Placental pericyte (primary cell): ENCODE results near the gene ESRRA. TPM values are rescaled to one million over a fixed set of nuclear protein-coding genes. Genes with fewer than 3 reads are reported as not detected.

Source experiments
- small RNA-seq: library from RNA; depleted of rRNA; stranded (forward); fragments of <200 nt; gene quantifications from one replicate; pipeline ENCODE3, GENCODE V24; 2012; ENCODE audit warnings: low replicate concordance
- total RNA-seq: library from RNA; depleted of rRNA; stranded (reverse); fragments of >200 nt; gene quantifications from 2 replicates; pipeline ENCODE4 v1.2.3, GENCODE V29; 2012

The ESRRA gene
- 23.2 and 36.2 TPM in 2 replicates for total RNA-seq

DNA sequence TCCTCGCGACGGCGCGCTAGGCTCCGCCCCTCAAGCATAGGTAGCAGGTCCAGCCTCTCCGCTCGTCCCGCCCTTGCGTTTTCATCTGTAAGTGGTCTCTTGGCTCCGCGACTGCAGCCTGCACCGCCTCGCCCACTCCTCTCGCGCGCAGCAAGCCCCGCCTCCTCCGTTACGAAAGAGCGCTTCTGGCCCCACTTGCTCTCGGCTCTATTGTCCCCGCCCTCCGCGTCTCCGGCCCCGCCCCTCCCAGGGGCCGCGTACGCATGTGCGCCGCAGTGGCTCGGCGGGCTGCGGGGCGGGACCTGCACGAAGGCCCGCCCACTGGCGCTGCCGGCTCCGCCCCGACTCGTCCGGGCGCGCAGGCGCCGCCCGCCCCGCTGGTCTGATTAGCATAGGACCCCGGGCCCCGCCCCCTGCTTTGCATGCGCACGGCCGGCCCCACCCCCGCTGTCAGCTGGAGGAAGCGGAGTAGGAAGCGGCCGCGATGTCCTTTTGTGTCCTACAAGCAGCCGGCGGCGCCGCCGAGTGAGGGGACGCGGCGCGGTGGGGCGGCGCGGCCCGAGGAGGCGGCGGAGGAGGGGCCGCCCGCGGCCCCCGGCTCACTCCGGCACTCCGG is at the start of gene ESRRA:
Gene ESRRA (plus strand): TSS at position 450 of the 616 bp plus-strand sequence. CDS start 1,656 bp downstream, outside the sequence.

DNA sequence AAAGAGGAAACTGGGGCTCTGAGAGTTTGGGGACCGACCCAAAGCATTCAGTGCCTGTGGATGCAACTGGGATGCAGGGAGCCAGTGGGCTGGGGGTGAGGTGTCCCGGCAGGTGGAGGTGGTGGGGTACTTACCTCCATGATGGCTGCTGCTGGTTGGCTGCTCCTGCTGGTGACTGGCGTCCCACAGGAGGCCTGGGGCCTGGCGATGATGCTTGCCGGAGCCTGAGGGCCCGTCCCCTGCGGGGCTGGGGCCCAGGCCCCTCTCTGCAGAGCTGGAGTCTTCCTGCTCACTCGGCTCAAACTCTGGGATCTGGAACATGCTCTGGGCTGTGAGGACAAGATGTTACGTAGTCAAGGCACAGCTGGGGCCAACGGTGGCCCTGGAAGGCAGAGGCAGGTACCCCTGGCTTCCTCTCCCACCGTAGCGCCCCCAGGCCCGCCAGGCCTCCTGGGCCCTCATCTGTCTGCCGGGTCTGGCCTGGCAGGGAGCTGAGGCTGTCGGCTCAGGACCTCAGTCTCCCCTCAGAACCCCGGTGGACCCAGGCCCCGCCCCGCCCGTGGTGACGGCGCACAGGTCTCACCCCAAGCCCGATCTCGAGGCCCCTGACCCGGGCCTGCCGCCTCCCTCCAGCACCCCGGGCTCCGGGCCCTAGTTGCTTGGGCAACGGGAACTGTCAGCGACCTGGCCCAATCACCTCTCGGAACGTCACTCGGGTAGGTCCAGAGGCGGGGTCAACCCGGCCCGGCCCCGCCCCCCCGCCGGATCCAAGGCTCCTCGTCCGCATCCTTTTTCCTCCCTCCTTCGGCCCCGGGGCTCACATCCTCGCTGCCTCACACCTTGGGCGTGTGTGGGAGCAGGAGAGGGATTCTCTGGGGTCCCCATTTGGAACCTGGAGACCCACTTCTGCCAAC is 21.0 kb upstream of the ESRRA start, which contains the start of gene BAD:
Gene BAD (minus strand): TSS at position 618 of the 914 bp plus-strand sequence. CDS start 297 bp downstream, at position 321.

DNA sequence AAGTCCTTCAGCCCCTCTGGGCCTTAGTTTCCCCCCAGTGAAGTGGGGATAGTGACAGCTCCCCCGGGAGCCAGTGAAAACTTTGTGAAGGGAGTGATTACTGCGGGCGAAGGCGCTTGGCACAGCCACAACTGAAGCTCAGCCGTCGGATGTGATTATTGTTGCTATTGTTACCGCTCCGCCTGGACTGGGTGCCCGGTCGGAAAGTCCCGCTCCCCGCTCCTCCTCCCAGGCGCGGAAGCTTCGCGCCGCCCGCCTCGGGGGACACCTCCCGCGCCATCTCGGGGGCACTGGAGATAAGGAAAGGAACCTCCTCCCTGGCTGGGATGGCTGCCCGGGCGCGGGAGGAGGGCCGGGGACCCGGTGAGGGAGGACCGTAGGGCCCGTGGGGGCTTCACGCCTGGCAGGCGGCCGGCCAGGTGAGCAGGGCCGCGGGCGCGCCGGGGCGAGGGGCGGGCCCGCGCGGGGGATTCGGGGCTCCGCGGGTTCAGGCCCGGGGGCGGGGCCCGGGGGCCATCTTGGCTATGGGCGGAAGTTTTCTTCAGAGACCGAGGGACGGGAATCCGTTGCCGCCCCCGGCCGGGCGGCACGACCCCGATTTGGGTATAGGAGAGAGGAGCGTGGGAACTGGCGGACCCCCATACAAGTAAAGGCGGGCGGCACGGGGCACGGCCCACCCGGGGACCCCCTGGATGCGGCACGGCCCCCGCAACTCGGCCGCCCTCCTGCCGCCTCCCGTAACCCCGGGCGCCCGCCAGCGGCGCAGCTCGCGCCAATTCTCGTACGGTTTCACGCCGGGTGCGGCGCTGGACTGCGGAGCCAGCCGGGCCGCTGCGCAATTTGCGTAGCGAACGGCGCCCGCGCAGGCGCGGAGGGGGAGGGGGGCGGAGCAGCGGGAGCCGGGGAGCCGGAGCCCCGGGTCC is 20.1 kb upstream of the ESRRA start, which contains the start of gene GPR137:
Gene GPR137 (plus strand): TSS at position 887 of the 923 bp plus-strand sequence. CDS start 677 bp downstream, outside the sequence.

DNA sequence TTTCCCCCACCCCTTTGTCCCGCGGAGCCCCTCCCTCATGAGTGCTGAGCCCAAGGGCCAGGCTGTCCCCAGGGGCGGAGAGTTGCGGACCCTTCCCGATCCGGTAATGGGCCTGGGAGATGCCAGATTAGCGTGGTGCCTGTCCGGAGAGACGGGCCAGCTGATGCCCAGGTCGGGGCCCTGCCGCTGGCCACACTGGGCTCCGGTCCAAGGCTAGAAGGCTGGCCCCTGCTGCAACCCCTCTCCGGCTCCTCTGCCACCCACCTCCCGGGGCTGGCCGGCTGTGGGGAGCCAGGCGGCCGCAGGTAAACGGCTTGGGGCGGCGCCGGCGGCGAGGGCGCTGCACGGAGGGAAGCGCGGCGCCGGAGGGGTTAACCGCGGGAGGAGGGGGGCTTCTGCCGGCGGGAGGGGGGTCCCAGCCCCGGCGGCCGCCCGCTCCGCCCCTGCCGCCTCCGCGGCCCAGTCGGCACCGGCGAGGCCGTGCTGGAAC is 14.0 kb upstream of the ESRRA start, which contains the start of gene KCNK4:
Gene KCNK4 (plus strand): TSS at position 41 of the 490 bp plus-strand sequence. CDS start 1,717 bp downstream, outside the sequence.

DNA sequence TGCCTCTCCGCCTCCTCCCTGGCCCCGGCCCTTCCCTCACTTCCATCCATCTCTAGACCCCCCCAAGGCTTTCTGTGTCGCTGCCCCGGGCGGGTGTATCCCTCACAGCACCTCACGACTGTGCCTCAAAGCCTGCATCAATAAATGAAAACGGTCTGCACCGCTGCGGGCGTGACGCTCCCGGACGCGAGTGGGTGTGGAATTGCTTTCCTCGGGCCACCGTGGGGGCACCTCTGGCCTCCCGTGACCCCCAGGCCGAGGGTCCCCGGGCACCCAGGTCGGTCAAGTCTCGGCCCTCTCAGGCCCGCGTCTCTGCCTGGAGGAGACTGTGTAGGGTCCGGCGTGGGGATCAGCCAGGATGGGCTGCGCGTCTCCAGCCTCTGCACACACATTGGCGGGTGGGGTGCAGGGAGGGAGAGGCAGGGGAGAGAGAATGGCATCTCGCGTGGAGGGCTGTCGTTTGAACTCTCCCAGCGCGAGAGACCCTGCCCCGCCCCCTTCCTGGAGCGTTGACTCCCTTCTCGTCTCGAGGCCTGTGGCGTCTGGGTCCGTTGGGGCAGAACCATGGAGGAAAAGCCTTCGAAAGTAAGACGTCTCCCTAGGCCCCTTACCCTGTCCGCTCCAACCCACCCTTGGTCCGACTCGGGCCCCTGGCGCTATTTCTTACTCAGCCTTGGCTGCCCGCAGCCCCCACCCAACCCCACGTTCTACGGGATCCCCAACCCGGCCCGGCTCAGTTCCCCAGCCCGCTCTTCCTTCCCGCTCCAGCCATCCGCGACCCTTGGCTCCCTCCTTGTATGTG is 5.3 kb upstream of the ESRRA start, which contains the start of gene CATSPERZ:
Gene CATSPERZ (plus strand): TSS at position 512 of the 802 bp plus-strand sequence. CDS start 53 bp downstream, at position 565.

DNA sequence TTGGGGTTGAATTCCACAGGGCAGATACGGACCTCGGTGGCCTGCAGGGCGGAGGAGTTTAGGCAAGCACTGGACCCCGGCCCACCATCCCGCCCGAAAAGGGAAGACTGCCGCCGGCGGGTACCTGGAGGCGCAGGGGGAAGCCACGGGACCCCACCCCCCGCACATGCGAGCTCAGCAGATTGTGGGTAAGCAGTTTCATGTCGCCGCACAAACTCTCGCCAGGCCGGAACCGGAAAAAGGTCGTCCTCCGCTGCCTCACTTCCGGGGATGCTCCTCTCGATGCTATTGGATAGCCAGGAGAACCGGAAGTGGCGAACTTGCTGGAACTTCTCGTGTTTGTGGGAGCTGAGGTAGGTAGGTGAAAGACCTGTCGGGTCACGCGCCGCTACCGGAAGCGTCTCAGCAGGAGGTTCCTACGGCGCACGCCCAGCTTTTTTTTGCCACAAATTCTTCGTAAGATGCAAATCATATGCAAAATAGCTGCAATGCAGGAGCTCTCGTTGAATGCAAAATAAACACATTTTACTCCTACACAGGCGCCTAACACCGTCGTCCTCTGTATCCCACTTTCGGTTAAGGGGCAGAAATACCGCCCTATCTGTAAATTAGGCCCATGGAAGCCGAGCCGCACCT is 12.1 kb downstream of the ESRRA start, which contains the start of gene TRMT112:
Gene TRMT112 (minus strand): TSS at position 235 of the 636 bp plus-strand sequence. CDS start 33 bp downstream, at position 202.

DNA sequence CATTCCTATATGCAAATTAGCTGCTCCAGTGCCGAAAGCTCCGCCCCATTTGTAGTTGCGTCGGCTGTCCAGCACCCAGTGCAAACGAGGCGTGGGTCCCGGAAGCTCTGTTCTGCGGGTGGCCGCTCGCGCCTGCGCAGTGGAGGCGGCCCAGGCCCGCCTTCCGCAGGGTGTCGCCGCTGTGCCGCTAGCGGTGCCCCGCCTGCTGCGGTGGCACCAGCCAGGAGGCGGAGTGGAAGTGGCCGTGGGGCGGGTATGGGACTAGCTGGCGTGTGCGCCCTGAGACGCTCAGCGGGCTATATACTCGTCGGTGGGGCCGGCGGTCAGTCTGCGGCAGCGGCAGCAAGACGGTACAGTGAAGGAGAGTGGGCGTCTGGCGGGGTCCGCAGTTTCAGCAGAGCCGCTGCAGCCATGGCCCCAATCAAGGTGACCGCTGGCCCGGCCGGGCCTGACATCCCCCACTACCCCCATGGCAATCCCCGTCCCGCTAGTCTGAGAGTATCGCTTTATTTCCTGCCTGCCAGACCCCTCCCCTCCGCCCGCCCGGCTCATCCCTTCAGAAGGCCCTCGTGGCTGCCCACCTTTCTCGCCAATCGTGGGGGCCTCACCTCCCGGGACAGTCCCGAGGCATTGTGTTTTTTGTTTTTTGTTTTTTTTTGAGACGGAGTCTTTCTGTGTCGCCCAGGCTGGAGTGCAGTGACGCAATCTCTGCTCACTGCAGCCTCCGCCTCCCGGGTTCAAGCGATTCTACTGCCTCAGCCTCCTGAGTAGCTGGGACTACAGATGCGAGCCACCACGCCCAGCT is 12.8 kb downstream of the ESRRA start, which contains the start of gene PRDX5:
Gene PRDX5 (plus strand): TSS at position 161 of the 805 bp plus-strand sequence. CDS start 95 bp downstream, at position 256.

DNA sequence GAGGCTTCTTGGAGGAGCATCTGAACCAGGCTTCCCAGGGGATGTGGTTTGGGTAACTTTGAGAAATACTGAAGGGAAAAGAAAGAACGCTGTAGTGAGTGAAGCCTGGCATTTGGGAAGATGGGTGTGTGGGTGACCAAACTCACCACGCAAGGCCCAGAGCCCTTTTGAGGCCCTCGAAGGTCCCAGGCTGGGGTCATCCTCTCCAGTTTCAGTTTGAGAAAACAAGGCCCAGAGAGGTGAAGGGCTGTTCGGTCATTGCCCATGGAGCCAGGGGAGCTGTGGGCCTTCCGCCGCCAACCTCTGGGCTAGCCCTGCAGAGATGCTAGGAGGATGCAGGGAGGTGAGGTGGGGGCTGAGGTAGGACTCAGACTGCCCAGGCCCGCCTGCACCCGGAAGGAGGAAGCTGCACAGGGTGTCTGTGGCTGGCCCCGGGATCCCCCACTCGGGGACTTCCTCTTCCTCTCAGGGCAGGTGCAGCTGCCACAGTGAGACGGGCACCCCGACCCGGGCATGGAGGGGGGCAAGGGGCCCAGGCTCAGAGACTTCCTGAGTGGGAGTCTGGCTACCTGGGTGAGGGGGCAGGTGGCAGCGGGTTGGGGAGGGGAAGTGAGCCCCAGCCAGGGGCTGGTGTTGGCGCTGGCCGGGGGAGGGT is 34.6 kb downstream of the ESRRA start, which contains the start of gene CCDC88B:
Gene CCDC88B (plus strand): TSS at position 451 of the 655 bp plus-strand sequence. CDS start 63 bp downstream, at position 514.

DNA sequence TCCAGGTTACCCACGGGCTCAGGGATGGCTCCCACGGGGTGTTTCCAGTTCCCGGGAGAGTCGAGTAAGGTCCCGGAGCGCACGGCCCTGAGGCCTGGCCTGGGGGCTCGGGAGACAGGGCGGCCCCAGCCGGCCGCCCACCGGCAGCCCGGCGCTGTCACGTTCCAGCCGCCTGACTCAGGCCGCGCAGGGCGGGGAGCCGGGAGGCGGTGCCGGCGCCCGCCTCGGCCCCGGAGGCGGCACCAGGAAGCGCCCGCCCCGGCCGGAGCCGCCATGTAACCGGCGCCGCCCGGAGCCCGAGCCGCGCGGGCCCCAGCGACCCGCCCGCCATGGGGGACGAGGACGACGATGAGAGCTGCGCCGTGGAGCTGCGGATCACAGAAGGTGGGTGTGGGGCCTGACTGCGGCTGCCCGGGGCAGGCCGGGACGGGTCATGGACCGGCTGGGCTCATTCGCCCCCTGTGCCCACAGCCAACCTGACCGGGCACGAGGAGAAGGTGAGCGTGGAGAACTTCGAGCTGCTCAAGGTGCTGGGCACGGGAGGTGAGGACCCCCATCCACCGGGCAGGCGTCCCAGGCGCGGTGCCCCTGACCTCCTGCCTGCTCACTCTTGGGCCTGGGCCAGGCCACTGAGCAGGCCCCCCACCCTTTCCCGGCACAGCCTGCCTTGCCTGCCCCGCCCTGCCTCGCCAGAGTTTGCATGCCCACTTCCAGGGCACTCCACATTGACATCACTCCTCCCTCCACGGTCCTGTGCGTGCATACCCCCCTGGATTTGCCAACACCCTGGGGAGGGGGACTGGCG is 53.8 kb downstream of the ESRRA start, which contains the start of gene RPS6KA4:
Gene RPS6KA4 (plus strand): TSS at position 256 of the 805 bp plus-strand sequence. CDS start 74 bp downstream, at position 330.

Small RNAs within 50 kb of the gene (small RNA-seq; reads per million reads assigned to genes)
- gene MIR7155 (0.10 reads per million), gene RF00019 (not detected)

Other genes starting within 250 kb of the ESRRA start
- gene MACROD1, start 139.4 kb upstream of the ESRRA start, total RNA-seq = 4.3 and 15.8 TPM in 2 replicates
- gene STIP1, start 119.4 kb upstream of the ESRRA start, total RNA-seq = 244 and 265 TPM in 2 replicates
- 3.9 and 10.2 TPM in 2 replicates for gene FERMT3, start 98.8 kb upstream of the ESRRA start, total RNA-seq
- 47.5 and 50.7 TPM in 2 replicates for gene TRPT1, start 79.3 kb upstream of the ESRRA start, total RNA-seq
- 71.6 and 79.7 TPM in 2 replicates for gene NUDT22, start 79.2 kb upstream of the ESRRA start, total RNA-seq
- 7.6 and 7.7 TPM in 2 replicates for gene DNAJC4, start 75.0 kb upstream of the ESRRA start, total RNA-seq
- 29.3 and 57.1 TPM in 2 replicates for gene VEGFB, start 70.9 kb upstream of the ESRRA start, total RNA-seq
- 35.2 and 94.5 TPM in 2 replicates for gene FKBP2, start 64.4 kb upstream of the ESRRA start, total RNA-seq
- 141 and 291 TPM in 2 replicates for gene PPP1R14B, start 58.6 kb upstream of the ESRRA start, total RNA-seq
- 27.6 and 105 TPM in 2 replicates for gene PLCB3, start 54.0 kb upstream of the ESRRA start, total RNA-seq
- 63.9 and 69.3 TPM in 2 replicates for gene BAD, start 20.9 kb upstream of the ESRRA start, total RNA-seq
- gene GPR137, start 19.7 kb upstream of the ESRRA start, total RNA-seq = 14.7 and 18.0 TPM in 2 replicates
- gene KCNK4, start 14.2 kb upstream of the ESRRA start, total RNA-seq = under 0.01 TPM in 1 of 2 replicates, not detected in the other
- 0.44 TPM in 1 of 2 replicates, not detected in the other for gene CATSPERZ, start 5.2 kb upstream of the ESRRA start, total RNA-seq
- gene TRMT112, start 12.0 kb downstream of the ESRRA start, total RNA-seq = 167 and 197 TPM in 2 replicates
- 124 and 331 TPM in 2 replicates for gene PRDX5, start 12.6 kb downstream of the ESRRA start, total RNA-seq
- gene CCDC88B, start 34.7 kb downstream of the ESRRA start, total RNA-seq = 0.66 and 1.4 TPM in 2 replicates
- gene RPS6KA4, start 53.6 kb downstream of the ESRRA start, total RNA-seq = 38.3 and 101 TPM in 2 replicates